Activated CD4-positive, alpha-beta memory T cell treated with anti-CD3 and anti-CD28 coated beads, Interleukin-2, amount 10 ng/mL, durations not matched to agents 7 days and 5 days (primary cell): ENCODE measurements around the gene KLRG1. TPM values are rescaled to one million over a fixed set of nuclear protein-coding genes. Genes with fewer than 3 reads are reported as not detected.

Source experiments
- CTCF ChIA-PET: fragments of 350-600 bp; sonication (Branson Sonifier 250); formaldehyde crosslinking; loops from one replicate; lab custom pipeline; 2021; ENCODE audit warnings: antibody characterized with exemption, inconsistent platforms; lab: Charles Lee
- POLR2A ChIA-PET: fragments of 350-600 bp; sonication (Branson Sonifier 250); formaldehyde crosslinking; loops from one replicate; lab custom pipeline; 2021; ENCODE audit warnings: antibody characterized with exemption; lab: Charles Lee
- DNase-seq: peaks from one replicate; pipeline ENCODE4 v3.0.0-alpha.2; 2020
- H3K27ac Mint-ChIP-seq: one replicate; pipeline ENCODE4 v1.8.0; 2021; ENCODE audit warnings: mild to moderate bottlenecking, mixed read lengths
- H3K27me3 Mint-ChIP-seq: one replicate; pipeline ENCODE4 v1.8.0; 2021; ENCODE audit warnings: mixed read lengths
- H3K36me3 Mint-ChIP-seq: one replicate; pipeline ENCODE4 v1.8.0; 2021; ENCODE audit warnings: low read depth, mixed read lengths
- H3K4me1 Mint-ChIP-seq: one replicate; pipeline ENCODE4 v1.8.0; 2021; ENCODE audit warnings: mixed read lengths
- H3K4me3 Mint-ChIP-seq: one replicate; pipeline ENCODE4 v1.8.0; 2021; ENCODE audit warnings: mild to moderate bottlenecking, mixed read lengths
- H3K9me3 Mint-ChIP-seq: one replicate; pipeline ENCODE4 v1.8.0; 2021; ENCODE audit warnings: mixed read lengths
- total RNA-seq, 2 experiments: library from RNA; stranded (reverse); gene quantifications; one replicate each; pipeline ENCODE4 v1.2.3, GENCODE V29; 2021

KLRG1 gene
- total RNA-seq, 2 experiments from 2014 or later, result 12.8 to 13.3 TPM

- no peaks in the 10 kb centered on the region for H3K9me3 Mint-ChIP-seq
- peaks cover 16% of the 10 kb centered on the region for H3K4me1 Mint-ChIP-seq
- H3K4me3 Mint-ChIP-seq, result no peak overlapping the region
- H3K27me3 Mint-ChIP-seq, result no peaks in the 10 kb centered on the region
- H3K27ac Mint-ChIP-seq, result no peak overlapping the region
- no peaks in the 10 kb centered on the region for H3K36me3 Mint-ChIP-seq
- ChIA-PET CTCF (interaction anchor here (0.5 to 4.8 kb wide), 45 partner anchors 8 to 505 kb away, joined by 3 to 82 read pairs (median 4); partner anchors contain the start of genes M6PR and PHC1), POLR2A (interaction anchor here (1.0 to 3.9 kb wide), 4 partner anchors 40 to 124 kb away, joined by 3 to 24 read pairs (median 3); partner anchors contain the start of gene M6PR)
- no peak for DNase-seq
These were observed 60.3 kb downstream of the KLRG1 start for GRCh38 chr12:9049520-9050133.

GRCh38 chr12:9050521-9051157 lies 61.3 kb downstream of the KLRG1 start:
- no peak for DNase-seq
- H3K27me3 Mint-ChIP-seq, result no peaks in the 10 kb centered on the region
- H3K4me1 Mint-ChIP-seq, result peaks cover 16% of the 10 kb centered on the region
- ChIA-PET POLR2A (interaction anchor here (0.6 to 3.9 kb wide), 3 partner anchors 41 to 707 kb away, joined by 3 to 24 read pairs (median 3); partner anchors contain the start of gene M6PR), CTCF (interaction anchor here (0.8 to 4.8 kb wide), 29 partner anchors 7 to 506 kb away, joined by 3 to 82 read pairs (median 5); partner anchors contain the start of genes M6PR and PHC1)
- no peak overlapping the region for H3K4me3 Mint-ChIP-seq
- H3K36me3 Mint-ChIP-seq, result no peaks in the 10 kb centered on the region
- H3K9me3 Mint-ChIP-seq, result no peaks in the 10 kb centered on the region
- no peak overlapping the region for H3K27ac Mint-ChIP-seq

GRCh38 chr12:9051158-9051550 lies 61.8 kb downstream of the KLRG1 start:
- Mint-ChIP-seq H3K27me3 (no peaks in the 10 kb centered on the region), H3K27ac (no peak overlapping the region), H3K4me3 (no peak overlapping the region), H3K9me3 (no peaks in the 10 kb centered on the region), H3K36me3 (no peaks in the 10 kb centered on the region), H3K4me1 (peaks cover 12% of the 10 kb centered on the region)
- DNase-seq, result no peak
- POLR2A ChIA-PET, result interaction anchor here (0.6 to 3.9 kb wide), 2 partner anchors 101 to 707 kb away, joined by 3 to 24 read pairs; partner anchors contain the start of gene M6PR
- CTCF ChIA-PET, result interaction anchor here (0.9 to 4.8 kb wide), 7 partner anchors 10 to 370 kb away, joined by 3 to 82 read pairs (median 4); partner anchors contain the start of gene M6PR

- H3K4me1 Mint-ChIP-seq, result peaks cover 6% of the 10 kb centered on the region
- H3K27me3 Mint-ChIP-seq, result no peaks in the 10 kb centered on the region
- no peaks in the 10 kb centered on the region for H3K9me3 Mint-ChIP-seq
- no peaks in the 10 kb centered on the region for H3K36me3 Mint-ChIP-seq
- ChIA-PET POLR2A (no interaction called here), CTCF (no interaction called here)
- H3K27ac Mint-ChIP-seq, result no peak overlapping the region
- no peak for DNase-seq
- no peak overlapping the region for H3K4me3 Mint-ChIP-seq
These were observed 63.3 kb downstream of the KLRG1 start for GRCh38 chr12:9052610-9053009.

Other genes with a start within 250 kb of the KLRG1 start
- gene A2ML1, start 166.9 kb upstream of the KLRG1 start, total RNA-seq, result not detected
- gene PHC1, start 75.0 kb upstream of the KLRG1 start, total RNA-seq, result 10 to 100 TPM; 16.1 to 17.1 TPM
- gene M6PR, start 39.9 kb upstream of the KLRG1 start, total RNA-seq, result 100 to 1,000 TPM; 210 to 211 TPM
- gene A2M, start 126.4 kb downstream of the KLRG1 start, total RNA-seq, result not detected
- not detected for gene PZP, start 218.8 kb downstream of the KLRG1 start, total RNA-seq